T-helper 2 cell treated with Interferon-gamma antibody and Interleukin-4, amounts not matched to agents 5 μg/mL and 100 μg/mL, for 36 hours (primary cell): ENCODE data around the gene IL17RE.

Source experiments
- DNase-seq: peaks from one replicate; pipeline ENCODE4 v3.0.0; 2021; ENCODE audit warnings: low spot score
- H3K27ac Mint-ChIP-seq: one replicate; pipeline ENCODE4 v1.8.0; 2021; ENCODE audit warnings: mild to moderate bottlenecking, mixed read lengths
- H3K27me3 Mint-ChIP-seq: one replicate; pipeline ENCODE4 v1.8.0; 2021; ENCODE audit warnings: low read depth, mixed read lengths
- H3K36me3 Mint-ChIP-seq: one replicate; pipeline ENCODE4 v1.8.0; 2021; ENCODE audit warnings: low read depth, mixed read lengths
- H3K4me1 Mint-ChIP-seq: one replicate; pipeline ENCODE4 v1.8.0; 2021; ENCODE audit warnings: low read depth, mixed read lengths
- H3K4me3 Mint-ChIP-seq: one replicate; pipeline ENCODE4 v1.8.0; 2022; ENCODE audit warnings: mild to moderate bottlenecking, moderate library complexity, mixed read lengths
- H3K9me3 Mint-ChIP-seq: one replicate; pipeline ENCODE4 v1.8.0; 2021; ENCODE audit warnings: mixed read lengths

The IL17RE gene

DNA sequence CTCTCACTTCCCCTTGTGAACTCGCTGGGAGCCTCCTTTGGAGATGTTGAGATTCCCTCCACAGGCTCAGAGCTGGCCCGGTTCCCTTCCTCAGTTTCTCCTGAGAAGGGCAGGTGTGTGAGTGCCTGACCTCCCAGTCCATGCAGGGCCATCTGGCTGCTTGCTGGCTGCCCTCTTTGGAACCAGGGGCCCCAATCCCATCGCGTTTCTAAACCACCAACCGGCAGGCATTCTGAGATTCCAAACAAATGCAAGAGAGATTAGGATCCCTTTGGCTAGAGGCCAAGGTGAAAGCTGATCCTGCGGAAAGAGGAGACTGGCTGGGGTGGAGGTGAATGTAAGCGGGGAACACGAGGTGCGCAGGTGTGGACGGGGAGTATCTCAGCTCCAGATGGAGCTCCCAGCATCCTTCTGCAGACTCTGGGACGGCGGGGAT, 52.4 kb downstream of the IL17RE start:
- Mint-ChIP-seq H3K36me3 (no peaks in the 10 kb centered on the region), H3K27ac (no peak overlapping the region), H3K9me3 (no peaks in the 10 kb centered on the region), H3K27me3 (no peaks in the 10 kb centered on the region), H3K4me1 (peaks cover 14% of the 10 kb centered on the region), H3K4me3 (no peak overlapping the region)
- DNase-seq = no peak

DNA sequence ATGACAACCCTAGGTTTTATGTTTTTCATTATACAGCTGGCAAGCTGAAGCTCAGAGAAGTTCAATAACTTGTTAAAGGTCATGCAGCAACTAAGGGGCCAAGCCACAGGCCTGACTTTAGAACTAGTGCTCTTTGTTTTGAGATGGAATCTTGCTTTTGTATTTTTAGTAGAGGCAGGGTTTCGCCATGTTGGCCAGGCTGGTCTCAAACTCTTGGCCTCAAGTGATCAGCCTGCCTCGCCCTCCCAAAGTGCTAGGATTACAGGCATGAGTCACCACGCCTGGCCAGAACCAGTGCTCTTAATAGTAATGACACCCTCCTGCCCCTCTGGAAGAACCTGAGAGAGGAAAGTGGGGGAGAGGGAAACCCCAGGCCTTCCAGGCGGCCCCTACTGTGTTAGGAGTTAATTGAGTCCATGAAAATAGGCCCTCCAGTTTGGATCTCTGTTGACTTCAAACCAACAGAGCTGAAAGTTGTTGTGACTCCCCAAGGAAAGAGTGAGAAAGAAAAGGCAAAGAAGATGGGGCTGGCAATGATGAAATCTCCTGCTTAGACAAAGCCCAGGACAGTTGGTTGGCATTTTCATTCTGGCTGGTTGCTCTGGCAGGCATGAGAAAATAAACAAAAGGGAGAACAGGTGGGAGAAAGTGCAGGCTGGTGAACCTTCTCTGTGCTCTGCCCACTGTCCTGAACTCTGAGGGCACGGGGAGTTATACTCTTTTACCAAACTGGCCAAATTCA, 53.1 kb downstream of the IL17RE start:
- Mint-ChIP-seq H3K9me3 (no peaks in the 10 kb centered on the region), H3K4me3 (no peak overlapping the region), H3K27ac (no peak overlapping the region), H3K27me3 (no peaks in the 10 kb centered on the region), H3K36me3 (no peaks in the 10 kb centered on the region), H3K4me1 (peaks cover 14% of the 10 kb centered on the region)
- no peak for DNase-seq

DNA sequence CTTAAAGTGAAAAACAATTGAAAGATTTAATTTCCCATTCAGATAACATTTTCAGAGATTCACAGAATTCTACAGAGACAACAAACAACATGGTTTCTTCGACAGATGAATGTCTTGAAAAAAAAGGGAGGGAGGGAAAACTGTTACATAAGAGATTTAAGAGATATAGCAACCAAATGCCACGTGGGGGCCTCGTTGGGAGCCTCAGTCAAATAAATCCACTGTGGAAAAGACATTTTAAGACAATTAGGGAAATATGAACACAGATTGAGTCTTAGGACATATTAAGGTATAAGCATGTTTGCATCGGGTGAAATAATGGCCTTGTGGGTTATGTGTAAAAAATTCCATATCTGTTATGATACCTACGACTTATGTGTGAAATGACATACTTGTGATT, 54.6 kb downstream of the IL17RE start:
- no peak overlapping the region for H3K27ac Mint-ChIP-seq
- H3K36me3 Mint-ChIP-seq = no peaks in the 10 kb centered on the region
- peaks cover 4% of the 10 kb centered on the region for H3K4me1 Mint-ChIP-seq
- H3K27me3 Mint-ChIP-seq = no peaks in the 10 kb centered on the region
- no peaks in the 10 kb centered on the region for H3K9me3 Mint-ChIP-seq
- no peak for DNase-seq
- no peak overlapping the region for H3K4me3 Mint-ChIP-seq

DNA sequence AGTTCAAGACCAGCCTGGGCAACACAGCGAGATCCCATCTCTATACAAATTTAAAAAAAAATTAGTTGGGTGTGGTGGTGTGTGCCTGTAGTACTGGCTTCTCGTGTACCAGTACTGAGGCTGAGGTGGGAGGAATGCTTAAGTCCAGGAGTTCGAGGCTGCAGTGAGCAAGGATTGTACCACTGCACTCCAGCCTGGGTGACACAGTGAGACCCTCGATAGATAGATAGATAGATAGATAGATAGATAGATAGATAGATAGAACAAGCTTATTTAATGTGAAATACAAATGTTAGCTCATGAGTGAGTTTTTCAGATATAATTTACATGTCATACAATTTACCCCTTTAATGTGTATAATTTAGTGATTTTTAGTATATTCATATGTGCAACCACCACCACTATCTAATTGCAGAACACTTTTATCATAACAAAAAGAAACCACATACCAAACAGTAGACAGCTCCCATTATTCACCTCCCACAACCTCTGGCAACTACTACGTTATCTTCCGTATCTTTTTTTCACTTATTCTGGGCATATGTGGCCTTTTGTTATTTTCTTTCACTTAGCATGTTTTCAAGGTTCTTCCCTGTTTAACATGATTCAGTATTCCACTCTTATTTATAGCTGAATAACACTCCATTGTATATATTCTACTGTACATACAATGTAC, 62.7 kb downstream of the IL17RE start:
- no peak overlapping the region for H3K4me3 Mint-ChIP-seq
- H3K36me3 Mint-ChIP-seq = peaks cover 22% of the 10 kb centered on the region
- H3K9me3 Mint-ChIP-seq = no peaks in the 10 kb centered on the region
- no peak for DNase-seq
- H3K27me3 Mint-ChIP-seq = no peaks in the 10 kb centered on the region
- H3K4me1 Mint-ChIP-seq = no peaks in the 10 kb centered on the region
- H3K27ac Mint-ChIP-seq = no peak overlapping the region
